ENCODE results near the gene GPC3.

The GPC3 gene

GRCh38 chrX:133881893-133882292, 103.5 kb downstream of the GPC3 start:
- no peak for DNase-seq

- DNase-seq = no peak
Measured at GRCh38 chrX:133881007-133881406, 104.4 kb downstream of the GPC3 start.

DNA sequence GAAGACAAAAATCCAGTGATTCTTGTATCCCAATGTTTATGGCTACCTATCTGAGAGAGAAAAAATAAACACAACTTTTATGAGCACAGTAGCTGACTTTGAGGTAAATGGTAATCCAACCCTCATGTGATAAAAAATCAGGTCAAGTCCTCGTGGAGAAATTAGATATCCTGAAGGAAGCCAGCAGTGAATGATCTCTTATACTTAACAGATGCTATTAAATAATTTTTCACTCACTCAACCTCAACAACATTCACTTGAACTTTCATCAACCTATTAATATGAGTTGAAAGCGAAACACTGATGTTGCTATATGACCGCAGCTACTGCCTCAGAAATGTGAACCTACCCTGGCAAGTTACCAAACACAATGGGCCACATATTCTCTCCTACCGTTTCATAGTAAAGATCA, 105.4 kb downstream of the GPC3 start:
- DNase-seq = no peak

- DNase-seq = no peak
Measured at GRCh38 chrX:133878710-133879109, 106.7 kb downstream of the GPC3 start.

DNA sequence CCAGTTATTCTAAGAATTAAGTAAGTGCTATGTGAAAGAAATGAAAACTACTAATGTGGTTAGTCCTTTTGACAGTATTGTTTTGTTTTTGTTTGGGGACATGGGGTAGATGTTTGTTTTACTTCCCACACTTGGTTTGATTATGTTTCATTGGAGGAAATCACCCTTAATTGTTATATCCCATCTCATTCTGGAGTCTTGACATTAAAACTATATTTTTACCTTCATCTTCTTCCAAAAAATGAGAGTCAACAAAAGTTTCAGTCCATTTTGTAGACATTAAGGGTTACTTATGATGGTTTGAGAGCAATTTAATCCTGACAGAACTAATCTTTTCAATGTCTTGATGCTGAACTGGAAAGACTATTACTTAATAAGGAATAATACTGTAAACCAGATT, 108.7 kb downstream of the GPC3 start:
- no peak for DNase-seq

DNA sequence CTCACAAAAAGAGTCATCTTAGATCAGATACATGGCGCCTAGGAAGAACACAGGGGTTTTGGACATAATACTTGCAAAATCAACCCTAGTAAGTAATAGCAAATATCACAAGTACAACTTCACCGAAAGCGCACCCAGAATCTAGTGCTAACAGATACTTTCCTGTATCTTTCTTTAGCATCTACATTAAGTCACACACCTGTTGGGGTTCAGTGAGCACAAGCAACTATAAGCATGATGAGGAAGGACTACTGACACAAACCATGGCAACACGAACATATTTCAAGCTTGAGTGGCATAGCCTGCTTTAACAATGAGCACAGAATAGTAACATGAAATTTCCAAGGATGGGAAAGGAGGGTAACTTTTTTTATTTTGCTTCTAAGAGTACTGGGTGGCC, 116.1 kb downstream of the GPC3 start:
- no peak for DNase-seq

- DNase-seq = no peak
Measured at GRCh38 chrX:133868682-133869081, 116.7 kb downstream of the GPC3 start.

- no peak for DNase-seq
Measured at GRCh38 chrX:133868250-133868649, 117.1 kb downstream of the GPC3 start.

DNA sequence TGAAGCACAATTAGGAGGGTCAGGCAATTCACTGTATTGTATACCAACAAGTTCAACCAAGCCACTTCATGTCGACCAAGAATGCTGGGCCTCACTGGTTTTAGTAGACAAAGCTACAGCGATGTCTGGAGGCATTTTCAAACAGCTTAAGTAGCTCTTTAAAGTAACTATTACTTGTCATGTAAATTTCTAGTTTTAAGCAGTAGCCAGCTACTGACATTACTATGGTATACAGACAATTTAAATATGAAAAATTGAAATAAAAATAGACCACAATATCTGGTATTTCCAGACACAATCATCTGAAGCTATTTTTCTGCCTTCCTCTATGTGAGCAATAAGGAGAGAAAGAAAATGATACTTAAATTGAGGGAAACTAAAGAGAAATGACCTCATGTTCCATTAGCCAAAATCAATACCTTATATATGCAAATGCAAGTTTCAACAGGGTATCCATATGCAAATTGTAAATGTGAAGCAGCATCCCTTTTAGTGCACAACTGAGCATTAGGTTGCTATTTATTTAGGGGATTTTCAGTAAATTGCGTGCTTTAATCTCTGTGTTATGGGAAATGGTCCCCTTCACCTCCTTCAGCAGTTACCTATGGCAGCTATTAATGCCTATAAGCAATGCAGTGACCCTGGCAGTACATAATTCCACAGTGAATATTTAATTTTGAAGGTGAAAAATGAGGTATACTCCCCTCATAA, 119.5 kb downstream of the GPC3 start:
- no peak for DNase-seq

GRCh38 chrX:133864236-133864635, 121.2 kb downstream of the GPC3 start:
- no peak for DNase-seq

DNA sequence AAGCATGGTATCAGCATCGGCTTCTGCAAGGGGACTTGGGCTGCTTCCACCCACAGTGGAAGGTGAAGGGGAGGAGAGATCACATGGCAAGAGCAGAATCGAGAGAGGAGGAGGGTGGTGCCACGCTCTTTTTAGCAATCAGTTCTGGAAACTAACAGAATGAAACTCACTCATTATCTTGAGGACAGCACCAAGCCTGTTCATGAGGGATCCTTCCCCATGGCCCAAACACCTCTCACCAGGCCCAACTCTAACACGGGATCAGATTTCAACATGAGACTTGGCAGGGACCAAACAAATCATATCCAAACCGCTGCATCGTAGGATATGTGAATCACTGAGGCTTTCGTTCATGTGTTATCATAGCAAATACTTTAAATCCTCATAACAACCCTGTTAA, 125.5 kb downstream of the GPC3 start:
- DNase-seq = peak; percentile 56

- DNase-seq = no peak
Measured at GRCh38 chrX:133859336-133859735, 126.1 kb downstream of the GPC3 start.

DNA sequence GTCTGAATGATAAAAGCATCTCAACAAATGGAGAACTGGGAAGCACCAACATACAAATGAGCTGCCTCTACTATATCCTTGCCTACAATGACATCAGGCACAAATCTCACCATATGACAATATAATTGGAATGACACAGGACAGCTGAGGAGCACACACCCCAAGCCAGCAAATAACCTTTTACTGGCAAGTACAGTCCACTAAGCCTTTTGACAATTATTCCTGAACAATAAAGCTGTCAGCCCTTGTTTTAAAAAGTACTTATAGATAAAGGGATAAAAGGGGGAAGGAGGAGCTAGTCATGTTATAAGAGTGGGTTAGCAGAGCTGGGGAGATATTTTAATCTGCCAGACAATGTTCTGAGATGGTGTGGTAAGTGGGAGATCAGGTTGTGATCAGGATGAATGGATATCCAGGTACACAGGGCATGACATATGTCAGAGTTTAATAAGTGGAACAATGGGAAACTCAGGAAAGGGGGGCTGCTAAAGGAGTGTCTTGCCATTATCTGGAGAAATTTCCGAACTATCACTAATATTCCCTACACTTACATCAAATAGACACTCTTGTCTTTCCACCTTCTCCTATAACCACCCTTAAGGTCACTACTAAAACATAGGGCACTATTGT, 127.6 kb downstream of the GPC3 start:
- no peak for DNase-seq

DNA sequence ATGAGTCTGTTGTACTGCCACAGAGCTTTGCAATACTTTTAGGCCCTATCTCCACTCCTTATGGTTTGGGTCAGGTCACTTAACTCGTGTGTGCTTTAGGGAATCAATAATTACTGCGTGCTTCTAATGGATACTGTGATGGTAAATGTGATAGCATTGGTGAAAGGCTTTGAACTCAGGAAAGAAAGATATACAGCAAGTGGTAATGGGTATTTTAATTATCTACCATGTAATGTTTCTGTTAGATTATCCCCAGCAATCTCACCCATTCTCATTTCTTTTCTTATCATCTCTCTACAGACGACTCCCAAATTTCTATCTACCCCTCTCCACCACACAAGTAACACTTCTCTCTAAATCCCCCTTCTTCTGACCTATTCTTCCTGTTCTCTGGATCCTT, 128.6 kb downstream of the GPC3 start:
- no peak for DNase-seq

DNA sequence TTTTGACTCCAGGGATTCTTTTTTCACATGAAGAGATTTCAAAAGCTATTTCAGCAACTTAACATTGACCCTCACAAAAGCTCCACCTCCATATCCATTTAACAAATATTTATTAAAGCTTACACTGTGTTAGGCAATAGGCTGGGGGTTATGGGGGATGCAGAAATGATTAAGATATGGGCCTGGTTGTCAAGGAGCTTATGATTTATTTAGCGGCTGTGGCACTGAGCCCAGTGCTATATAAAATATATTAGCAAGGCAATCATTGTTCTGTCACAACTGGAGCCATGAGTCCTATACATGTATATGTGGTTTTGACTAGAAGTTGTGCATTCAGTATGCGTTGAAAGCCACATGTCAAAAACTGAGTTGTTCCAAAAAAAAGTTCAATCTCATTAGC, 131.1 kb downstream of the GPC3 start:
- no peak for DNase-seq

DNA sequence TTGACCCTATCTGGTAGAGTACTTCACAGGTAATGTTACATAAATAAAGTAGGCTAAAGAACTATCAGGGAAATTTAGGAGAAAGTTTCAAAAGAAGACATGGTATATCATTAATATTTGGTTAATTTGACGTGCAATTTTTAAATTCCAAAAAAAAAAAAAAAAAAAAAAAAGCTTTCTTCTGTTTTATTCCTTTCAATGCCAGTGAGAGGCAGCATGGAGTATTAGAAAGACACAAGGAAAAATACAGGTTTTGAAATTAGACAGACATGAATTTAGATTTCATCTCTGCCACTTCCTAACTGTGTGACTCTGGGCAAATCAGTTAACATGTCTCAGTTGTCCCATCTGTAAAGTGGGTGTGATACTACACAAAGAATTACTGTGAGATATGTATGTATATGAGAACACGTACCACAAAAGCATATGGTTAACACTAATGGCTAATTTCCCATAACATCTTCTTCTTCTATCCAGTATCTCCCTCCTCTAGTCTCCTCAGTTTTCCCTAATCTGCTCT, 132.5 kb downstream of the GPC3 start:
- no peak for DNase-seq

DNA sequence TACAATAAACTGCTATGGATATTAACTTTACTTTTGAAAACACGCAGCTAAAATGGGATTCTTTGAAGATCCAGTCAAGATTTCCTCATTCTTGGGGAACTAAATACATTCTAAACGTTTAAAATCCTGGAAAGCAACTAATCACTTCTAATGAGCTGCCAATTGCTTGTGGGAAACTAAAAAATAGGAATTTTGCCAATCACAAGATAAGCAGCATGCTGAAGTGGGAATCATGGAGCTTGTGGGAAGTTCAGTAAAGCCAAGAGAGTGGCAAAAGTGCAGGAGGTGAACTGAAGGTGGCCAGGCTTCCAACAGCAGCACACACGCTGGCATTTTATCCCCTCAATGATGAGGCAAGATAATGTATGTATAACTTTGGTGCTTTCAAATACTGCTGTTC, 133.0 kb downstream of the GPC3 start:
- no peak for DNase-seq

DNA sequence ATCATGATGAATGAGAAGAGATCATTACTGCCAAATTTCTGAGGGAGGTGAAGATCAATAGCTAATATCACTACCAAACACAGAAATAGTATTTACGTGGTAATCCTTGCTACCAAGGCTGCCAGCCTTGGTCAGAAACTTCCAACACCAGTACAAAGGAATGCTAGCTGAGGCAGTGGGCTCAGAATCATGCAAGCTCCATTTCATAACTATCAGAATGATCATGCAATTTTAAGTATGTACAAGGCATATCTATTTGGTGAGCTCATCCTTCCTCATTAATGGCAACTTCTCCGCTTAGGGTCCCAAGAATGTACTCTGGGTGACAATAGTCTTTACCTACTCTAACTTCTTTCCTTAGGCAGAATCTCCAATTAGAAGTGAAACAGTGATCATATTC, 135.0 kb downstream of the GPC3 start:
- DNase-seq = peak; percentile 53

- peak; percentile 18 for DNase-seq
Measured at GRCh38 chrX:133849676-133850075, 135.7 kb downstream of the GPC3 start.

- peak; percentile 3 for DNase-seq
Measured at GRCh38 chrX:133847340-133847994, 137.9 kb downstream of the GPC3 start.

GRCh38 chrX:133846311-133846710, 139.1 kb downstream of the GPC3 start:
- DNase-seq = no peak

DNA sequence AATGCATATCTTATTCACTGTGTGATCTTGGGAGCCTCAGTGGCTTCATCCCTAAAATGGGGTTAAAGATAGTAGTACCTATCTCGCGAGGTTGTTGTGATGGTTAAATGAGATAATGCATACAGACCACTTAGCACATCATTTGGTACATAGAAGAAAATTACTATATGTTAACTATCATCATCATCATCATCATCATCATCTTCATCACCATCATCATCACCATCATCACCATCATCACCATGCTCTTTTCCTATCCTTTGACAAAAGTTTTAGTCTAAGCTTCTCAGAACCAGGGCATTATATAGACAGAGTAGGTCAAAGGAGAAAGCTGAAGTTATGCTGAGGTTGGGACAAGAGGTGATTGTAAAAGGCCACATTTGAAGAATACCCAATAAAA, 145.0 kb downstream of the GPC3 start:
- DNase-seq = no peak

GRCh38 chrX:133838761-133839676, 146.4 kb downstream of the GPC3 start:
- DNase-seq = peak; percentile 36

Measured in fibroblast of skin of back (primary cell).